DMS114 treated with DMSO at 0.1 percent for 48 hours (cell line): Measurements from ENCODE around the gene RRP1.

Experiments
- DNase-seq: peaks from one replicate; lab custom pipeline; 2025; ENCODE audit not compliant: unreplicated experiment; lab: John Stamatoyannopoulos, UW

Gene RRP1

GRCh38 chr21:43758111-43758641 lies 31.2 kb upstream of the RRP1 start:
- DNase-seq: no peak

- no peak for DNase-seq
Observed at GRCh38 chr21:43758811-43759210, 30.6 kb upstream of the RRP1 start.

GRCh38 chr21:43759651-43760050 lies 29.7 kb upstream of the RRP1 start:
- no peak for DNase-seq

- no peak for DNase-seq
Observed at GRCh38 chr21:43760391-43760958, 28.9 kb upstream of the RRP1 start.

DNA sequence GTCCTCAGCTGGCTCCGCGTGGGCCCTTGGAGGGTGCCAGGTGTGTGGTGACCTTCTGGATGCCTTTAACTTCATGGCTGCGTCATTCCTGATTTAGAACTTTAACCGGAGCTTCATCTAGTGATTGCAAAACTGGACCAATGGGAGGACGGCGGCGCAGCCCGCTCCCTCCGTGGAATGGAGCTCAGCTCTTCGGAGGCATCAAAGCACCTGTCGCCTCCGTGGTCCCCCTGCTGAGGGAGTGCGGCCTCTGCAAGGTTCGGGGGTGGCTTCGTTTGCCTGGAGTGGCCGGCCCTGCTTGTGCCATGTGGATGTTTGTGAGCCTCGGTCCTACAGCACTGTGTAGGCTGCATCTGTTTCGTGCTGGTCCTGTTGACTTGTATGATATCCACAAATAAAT lies 27.5 kb upstream of the RRP1 start:
- DNase-seq: no peak

DNA sequence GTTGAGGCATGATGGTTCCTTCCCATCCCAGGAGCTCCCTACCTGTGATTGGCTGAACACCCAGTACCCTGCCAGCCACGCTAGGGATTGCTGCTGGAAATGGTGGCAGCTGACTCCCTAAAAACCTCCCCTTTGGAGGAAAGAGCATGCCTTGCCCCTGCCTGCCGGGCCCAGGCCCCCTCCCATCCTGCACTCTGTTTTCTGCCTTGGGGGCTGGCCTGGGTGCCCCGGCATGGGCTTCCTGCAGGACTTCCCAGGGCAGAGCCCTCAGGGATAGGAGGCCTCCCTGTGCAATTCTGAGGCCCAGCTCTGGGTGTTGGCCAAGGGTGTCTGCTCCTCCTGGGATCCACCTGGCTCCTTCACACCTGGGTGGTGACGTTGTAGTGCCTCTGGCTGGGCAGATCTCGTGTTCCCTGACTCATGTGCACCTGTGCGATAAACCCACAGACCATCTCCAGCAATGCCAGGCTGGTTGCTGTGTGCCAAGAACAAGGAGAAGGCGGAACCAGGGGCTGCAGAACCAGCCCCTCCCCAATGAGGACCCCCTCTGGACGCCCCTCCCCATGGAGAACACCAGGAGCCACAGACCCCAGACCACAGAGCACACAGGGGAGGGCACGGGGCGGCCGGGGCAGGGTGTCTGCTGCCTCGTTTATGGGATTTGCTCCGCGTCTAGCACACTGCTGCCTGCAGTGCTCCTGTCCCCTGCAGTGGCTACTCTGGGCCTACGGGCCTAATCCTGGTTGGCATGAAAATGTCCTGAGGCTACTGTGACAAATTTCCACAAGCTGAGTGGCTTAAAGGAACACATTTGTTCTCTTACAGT lies 26.9 kb upstream of the RRP1 start:
- no peak for DNase-seq

- DNase-seq: no peak
Observed at GRCh38 chr21:43763901-43764523, 25.4 kb upstream of the RRP1 start.

DNA sequence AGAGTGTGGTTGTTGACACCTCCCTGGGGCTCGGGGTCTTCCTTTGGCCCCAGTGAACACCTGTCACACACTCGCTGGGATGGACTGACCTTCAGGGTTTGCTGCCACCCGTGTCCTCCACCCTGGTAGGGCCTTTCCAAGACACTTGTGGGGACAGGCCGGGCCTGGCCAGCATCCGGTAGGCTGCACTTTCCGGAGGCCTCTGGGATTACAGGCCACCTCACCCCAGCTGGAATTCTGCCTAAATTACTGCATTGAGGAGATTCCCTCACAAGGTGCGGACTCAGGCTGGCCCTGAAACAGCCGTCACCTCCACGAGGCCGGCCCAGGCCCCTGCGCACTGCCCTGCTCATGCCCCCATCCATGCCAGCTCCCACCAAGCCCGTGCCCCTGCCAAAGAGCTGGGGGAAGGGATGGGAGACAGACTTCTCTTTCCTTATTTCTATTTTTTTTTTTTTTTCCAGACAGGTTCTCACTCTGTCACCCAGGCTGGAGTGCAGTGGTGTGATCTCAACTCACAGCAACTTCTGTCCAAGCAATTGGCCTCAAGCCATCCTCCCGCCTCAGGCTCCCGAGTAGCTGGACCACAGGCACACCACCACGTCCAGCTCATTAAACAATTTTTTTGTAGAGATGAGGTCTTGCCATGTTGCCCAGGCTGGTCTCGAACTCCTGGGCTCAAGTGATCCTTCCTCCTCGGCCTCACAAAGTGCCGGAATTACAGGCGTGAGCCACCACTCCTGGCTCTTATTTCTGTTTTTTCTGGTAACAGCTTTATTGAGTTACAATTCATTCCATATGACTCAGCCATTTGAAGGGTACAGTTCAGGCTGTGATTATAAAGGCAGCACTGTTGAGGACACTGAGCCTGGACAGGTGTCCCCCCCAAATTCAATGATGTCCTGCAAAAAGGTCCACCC lies 24.5 kb upstream of the RRP1 start:
- no peak for DNase-seq

- DNase-seq: no peak
Observed at GRCh38 chr21:43766734-43767497, 22.5 kb upstream of the RRP1 start.

- no peak for DNase-seq
Observed at GRCh38 chr21:43767498-43767983, 21.8 kb upstream of the RRP1 start.

- no peak for DNase-seq
Observed at GRCh38 chr21:43767984-43768867, 21.2 kb upstream of the RRP1 start.

DNA sequence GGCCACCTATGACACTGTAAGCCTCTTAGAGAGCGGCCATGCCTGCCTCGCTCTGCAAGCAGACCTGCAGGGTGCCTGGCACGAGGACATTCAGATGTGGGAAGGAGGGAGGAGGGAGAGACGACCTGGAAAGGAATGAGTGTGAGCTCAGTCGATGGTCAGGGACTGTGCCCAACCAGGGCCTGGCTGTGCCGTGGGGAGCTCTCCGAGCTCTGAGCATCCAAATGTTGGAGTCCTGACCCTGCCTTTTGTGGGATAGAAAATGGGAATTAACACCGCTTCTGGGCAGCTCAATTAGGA lies 20.6 kb upstream of the RRP1 start:
- DNase-seq: no peak

DNA sequence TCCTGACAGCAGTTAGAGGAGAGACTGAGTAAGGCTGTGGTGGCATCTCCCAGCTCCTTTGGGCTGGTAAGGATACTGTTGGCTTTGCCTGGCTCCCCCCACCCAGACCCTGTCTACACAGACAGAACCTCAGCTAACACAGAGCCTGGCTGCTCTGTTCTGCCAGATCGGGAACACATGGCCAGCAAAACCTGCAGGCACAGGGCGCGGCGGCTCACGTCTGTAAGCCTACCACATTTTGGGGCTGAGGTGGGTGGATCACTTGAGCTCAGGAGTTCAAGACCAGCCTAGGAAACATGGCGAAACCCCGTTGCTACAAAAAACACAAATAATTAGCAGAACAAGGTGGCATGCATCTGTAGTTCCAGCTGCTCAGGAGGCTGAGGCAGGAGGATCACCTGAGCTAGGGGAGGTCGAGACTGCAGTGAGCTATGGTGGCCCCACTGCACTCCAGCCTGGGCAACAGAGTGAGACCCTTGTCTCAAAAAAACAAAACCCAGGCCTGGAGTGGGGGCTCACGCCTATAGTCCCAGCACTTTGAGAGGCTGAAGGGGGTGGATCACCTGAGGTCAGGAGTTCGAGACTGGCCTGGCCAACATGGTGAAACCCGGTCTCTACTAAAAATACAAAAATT lies 19.9 kb upstream of the RRP1 start:
- DNase-seq: no peak

GRCh38 chr21:43770066-43770655 lies 19.2 kb upstream of the RRP1 start:
- DNase-seq: no peak

- DNase-seq: no peak
Observed at GRCh38 chr21:43771199-43771675, 18.1 kb upstream of the RRP1 start.

DNA sequence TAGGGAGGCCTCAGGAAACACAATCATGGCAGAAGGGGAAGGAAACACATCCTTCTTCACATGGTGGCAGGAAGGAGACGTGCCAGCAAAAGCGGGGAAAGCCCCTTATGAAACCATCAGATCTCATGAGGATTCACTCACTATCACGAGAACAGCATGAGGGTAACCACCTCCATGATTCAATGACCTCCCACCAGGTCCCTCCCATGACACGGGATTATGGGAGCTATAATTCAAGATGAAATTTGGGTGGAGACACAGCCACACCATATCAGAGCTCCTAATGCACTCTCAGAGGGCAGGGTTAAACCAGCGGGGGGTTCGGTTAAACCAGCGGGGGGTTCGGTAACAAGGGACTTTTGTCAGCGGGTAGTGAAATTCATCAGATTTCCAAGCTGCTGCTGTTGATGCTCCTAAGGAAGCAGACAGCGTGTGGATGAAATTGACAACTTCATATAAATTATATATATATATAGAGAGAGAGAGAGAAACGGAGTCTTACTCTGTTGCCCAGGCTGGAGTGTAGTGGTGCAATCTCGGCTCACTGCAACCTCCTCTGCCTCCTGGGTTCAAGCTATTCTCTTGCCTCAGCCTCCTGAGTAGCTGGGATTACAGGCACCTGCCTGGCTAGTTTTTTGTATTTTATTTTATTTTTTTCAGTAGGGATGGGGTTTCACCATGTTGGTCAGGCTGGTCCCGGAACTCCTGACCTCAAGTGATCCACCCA lies 17.5 kb upstream of the RRP1 start:
- DNase-seq: no peak

DNA sequence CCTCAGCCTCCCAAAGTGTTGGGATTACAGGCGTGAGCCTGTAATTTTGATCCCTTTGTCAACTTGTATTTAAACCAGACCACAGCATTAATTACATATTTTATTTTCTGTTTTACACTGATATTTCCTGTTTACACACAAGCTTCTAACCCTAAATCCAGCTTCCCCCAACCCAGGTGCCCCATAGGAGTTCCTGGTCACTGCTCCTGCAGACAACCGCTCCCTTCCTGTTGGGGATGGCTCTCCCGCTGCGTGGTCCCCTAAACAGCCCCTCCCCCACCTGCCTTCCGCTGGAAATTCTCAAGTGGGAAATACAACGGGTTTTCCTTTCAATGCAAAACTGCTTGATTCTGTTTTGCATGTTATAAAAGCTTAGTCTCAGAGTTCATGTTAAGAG lies 17.0 kb upstream of the RRP1 start:
- DNase-seq: no peak

DNA sequence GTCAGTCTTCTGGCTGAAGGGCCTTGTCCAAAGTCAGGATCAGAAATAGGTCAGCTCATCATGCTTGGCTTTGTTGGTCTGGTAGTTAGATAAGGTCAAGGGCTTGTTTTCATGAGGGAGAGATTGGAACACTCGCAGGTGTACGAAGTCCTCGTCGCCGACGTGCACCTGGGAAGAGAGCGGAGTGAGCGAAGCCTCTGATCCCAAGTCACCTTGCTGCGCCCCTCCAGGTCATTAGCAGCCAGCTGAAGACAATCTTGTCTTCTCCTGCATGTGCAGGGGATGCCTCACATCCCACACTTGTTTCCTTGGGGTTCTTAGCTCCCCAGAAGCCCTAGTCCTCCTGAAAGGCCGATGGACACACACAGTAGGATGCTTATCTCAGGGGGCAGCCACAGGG lies 15.2 kb upstream of the RRP1 start:
- no peak for DNase-seq
